HEK293 (cell line): Measurements from ENCODE around the gene PTPRN2.

Source experiments
- CTCF ChIA-PET: fragments of 350-600 bp; formaldehyde crosslinking; extraction: SDS; loops from one replicate; lab custom pipeline; 2021; ENCODE audit warnings: antibody characterized with exemption; lab: Yijun Ruan, JAX
- POLR2A ChIA-PET: fragments of 300-600 bp; formaldehyde crosslinking; extraction: SDS; loops from one replicate; lab custom pipeline; 2020; ENCODE audit warnings: antibody characterized with exemption, inconsistent platforms; lab: Yijun Ruan, JAX
- H3K27ac ChIP-seq: fragments of 200-500 bp; sonication (Bioruptor generic); 2 replicates; pipeline ENCODE4 v1.5.1; 2014; ENCODE audit warnings: low read depth, low read length, control low read depth, inconsistent platforms; ENCODE audit errors: extremely low read depth
- H3K36me3 ChIP-seq, 2 experiments: fragments of 200-500 bp in 1 of 2; sonication (Bioruptor generic) in 1 of 2; 1 replicate in 1 of 2; 2 replicates in 1 of 2; pipeline ENCODE4 v1.5.1; 2014 to 2017; ENCODE audit warnings: inconsistent platforms in 2 of 2, low read length in 2 of 2; ENCODE audit not compliant: control insufficient read depth in 2 of 2, insufficient read depth in 1 of 2
- H3K4me1 ChIP-seq: fragments of 200-500 bp; sonication (Bioruptor generic); 2 replicates; pipeline ENCODE4 v1.5.1; 2014; ENCODE audit warnings: mild to moderate bottlenecking, low read length, inconsistent platforms; ENCODE audit not compliant: control insufficient read depth, insufficient read depth
- H3K4me3 ChIP-seq: 2 replicates; pipeline ENCODE4 v1.5.1; 2011; ENCODE audit warnings: low read depth, mild to moderate bottlenecking, control low read depth, low read length, moderate library complexity
- H3K9me3 ChIP-seq: fragments of 200-500 bp; sonication (Bioruptor generic); 2 replicates; pipeline ENCODE4 v1.5.1; 2014; ENCODE audit warnings: low read depth, low read length, inconsistent platforms; ENCODE audit not compliant: control insufficient read depth, insufficient read depth
- AEBP2 ChIP-seq: fragments of 450-650 bp; formaldehyde crosslinking; IDR thresholded peaks from 2 replicates; pipeline ENCODE4 v1.5.1; 2016; ENCODE audit warnings: missing biosample characterization, missing genetic modification characterization, borderline replicate concordance
- BCL11A ChIP-seq: fragments of 450-650 bp; formaldehyde crosslinking; IDR thresholded peaks from 2 replicates; pipeline ENCODE4 v1.5.1; 2016; ENCODE audit warnings: low read depth, missing biosample characterization, missing genetic modification characterization
- BCL11B ChIP-seq: fragments of 450-650 bp; formaldehyde crosslinking; IDR thresholded peaks from 2 replicates; pipeline ENCODE4 v1.5.1; 2016; ENCODE audit warnings: low read depth, missing biosample characterization, missing genetic modification characterization
- FEZF1 ChIP-seq: fragments of 450-650 bp; formaldehyde crosslinking; IDR thresholded peaks from 2 replicates; pipeline ENCODE4 v1.5.1; 2016; ENCODE audit warnings: missing biosample characterization, missing genetic modification characterization
- HOXA7 ChIP-seq: sonication (generic); formaldehyde crosslinking; IDR thresholded peaks from 2 replicates; pipeline ENCODE4 v1.8.1; 2022; ENCODE audit warnings: missing genetic modification reagents, borderline replicate concordance
- HOXD13 ChIP-seq: sonication (generic); formaldehyde crosslinking; IDR thresholded peaks from 2 replicates; pipeline ENCODE4 v1.8.0; 2022; ENCODE audit warnings: missing genetic modification reagents, borderline replicate concordance
- OSR2 ChIP-seq: fragments of 450-650 bp; formaldehyde crosslinking; IDR thresholded peaks from 2 replicates; pipeline ENCODE4 v1.5.1; 2016; ENCODE audit warnings: missing biosample characterization, missing genetic modification characterization
- OVOL3 ChIP-seq: fragments of 450-650 bp; formaldehyde crosslinking; IDR thresholded peaks from 2 replicates; pipeline ENCODE4 v1.5.1; 2016; ENCODE audit warnings: missing biosample characterization, missing genetic modification characterization
- PRDM2 ChIP-seq: fragments of 450-650 bp; formaldehyde crosslinking; IDR thresholded peaks from 2 replicates; pipeline ENCODE4 v1.5.1; 2016; ENCODE audit warnings: missing biosample characterization, missing genetic modification characterization, borderline replicate concordance
- SALL2 ChIP-seq: fragments of 450-650 bp; formaldehyde crosslinking; IDR thresholded peaks from 2 replicates; pipeline ENCODE4 v1.5.0; 2017; ENCODE audit warnings: missing biosample characterization, mild to moderate bottlenecking, missing genetic modification characterization, borderline replicate concordance
- WT1 ChIP-seq: fragments of 450-650 bp; formaldehyde crosslinking; IDR thresholded peaks from 2 replicates; pipeline ENCODE4 v1.5.1; 2016; ENCODE audit warnings: missing biosample characterization, missing genetic modification characterization
- ZEB2 ChIP-seq: fragments of 450-650 bp; formaldehyde crosslinking; IDR thresholded peaks from 2 replicates; pipeline ENCODE4 v1.5.1; 2016; ENCODE audit warnings: missing biosample characterization, missing genetic modification characterization
- ZNF174 ChIP-seq: fragments of 450-650 bp; formaldehyde crosslinking; IDR thresholded peaks from 2 replicates; pipeline ENCODE4 v1.5.0; 2017; ENCODE audit warnings: missing biosample characterization, mild to moderate bottlenecking, missing genetic modification characterization
- ZNF19 ChIP-seq: fragments of 450-650 bp; formaldehyde crosslinking; IDR thresholded peaks from 2 replicates; pipeline ENCODE4; 2016; ENCODE audit warnings: missing biosample characterization, missing genetic modification characterization, low read depth
- ZNF398 ChIP-seq: fragments of 450-650 bp; formaldehyde crosslinking; IDR thresholded peaks from 2 replicates; pipeline ENCODE4 v1.5.1; 2017; ENCODE audit warnings: missing biosample characterization, missing genetic modification characterization
- ZNF423 ChIP-seq: fragments of 450-650 bp; formaldehyde crosslinking; IDR thresholded peaks from 2 replicates; pipeline ENCODE4 v1.5.1; 2016; ENCODE audit warnings: missing biosample characterization, missing genetic modification characterization
- ZNF449 ChIP-seq: fragments of 450-650 bp; formaldehyde crosslinking; IDR thresholded peaks from 2 replicates; pipeline ENCODE4 v1.5.1; 2017; ENCODE audit warnings: missing biosample characterization, mild to moderate bottlenecking, missing genetic modification characterization, moderate library complexity
- ZNF521 ChIP-seq: fragments of 450-650 bp; formaldehyde crosslinking; IDR thresholded peaks from 2 replicates; pipeline ENCODE4 v1.5.1; 2017; ENCODE audit warnings: missing biosample characterization, mild to moderate bottlenecking, missing genetic modification characterization
- ZNF600 ChIP-seq: fragments of 450-650 bp; formaldehyde crosslinking; IDR thresholded peaks from 2 replicates; pipeline ENCODE4 v1.5.1; 2016; ENCODE audit warnings: missing biosample characterization, missing genetic modification characterization
- ZNF621 ChIP-seq: fragments of 450-650 bp; formaldehyde crosslinking; IDR thresholded peaks from 2 replicates; pipeline ENCODE4 v1.5.1; 2017; ENCODE audit warnings: missing biosample characterization, missing genetic modification characterization
- ZNF623 ChIP-seq: fragments of 450-650 bp; formaldehyde crosslinking; IDR thresholded peaks from 2 replicates; pipeline ENCODE4 v1.5.1; 2016; ENCODE audit warnings: missing biosample characterization, missing genetic modification characterization

Gene PTPRN2

DNA sequence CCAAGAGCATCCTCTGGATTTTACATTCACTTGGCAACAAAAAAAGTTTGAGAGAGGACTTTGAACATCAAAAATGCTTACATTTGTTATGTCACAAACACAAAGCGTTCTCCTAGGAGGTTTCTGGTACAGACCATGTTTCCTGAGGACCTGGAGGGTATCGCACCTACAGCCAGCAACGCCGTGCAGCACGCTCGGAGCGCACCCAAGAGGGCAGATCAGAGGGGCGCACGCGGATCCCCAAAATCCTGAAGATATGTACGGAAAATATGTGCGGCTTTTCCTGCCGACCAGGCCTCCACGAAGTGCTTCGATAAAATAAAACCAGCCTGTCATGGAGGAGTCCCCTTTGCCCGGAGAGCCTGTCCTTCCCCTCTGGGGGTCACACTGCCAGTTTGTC, 796.0 kb downstream of the PTPRN2 start:
- no peak overlapping the region for H3K27ac ChIP-seq
- no peaks in the 10 kb centered on the region for H3K36me3 ChIP-seq
- CTCF ChIA-PET = interaction anchor here (0.6 kb wide), 1 partner anchor 805 kb away, joined by 4 read pairs; no protein-coding TSS in a partner anchor
- H3K4me3 ChIP-seq = no peak overlapping the region
- POLR2A ChIA-PET = no interaction called here
- no peak for TF ChIP-seq WT1 (tag by site-specific recombination)
- TF ChIP-seq ZNF521 (tag by site-specific recombination) = no peak
- TF ChIP-seq FEZF1 (tag by site-specific recombination) = no peak
- TF ChIP-seq SALL2 (tag by site-specific recombination) = no peak
- TF ChIP-seq ZNF600 (tag by site-specific recombination) = no peak
- no peak for TF ChIP-seq HOXD13
- no peak for TF ChIP-seq ZNF174 (tag by site-specific recombination)
- no peak for TF ChIP-seq ZNF398 (tag by site-specific recombination)
- TF ChIP-seq ZEB2 (tag by site-specific recombination) = no peak
- no peak for TF ChIP-seq ZNF423
- no peaks in the 10 kb centered on the region for H3K9me3 ChIP-seq
- no peaks in the 10 kb centered on the region for H3K4me1 ChIP-seq

DNA sequence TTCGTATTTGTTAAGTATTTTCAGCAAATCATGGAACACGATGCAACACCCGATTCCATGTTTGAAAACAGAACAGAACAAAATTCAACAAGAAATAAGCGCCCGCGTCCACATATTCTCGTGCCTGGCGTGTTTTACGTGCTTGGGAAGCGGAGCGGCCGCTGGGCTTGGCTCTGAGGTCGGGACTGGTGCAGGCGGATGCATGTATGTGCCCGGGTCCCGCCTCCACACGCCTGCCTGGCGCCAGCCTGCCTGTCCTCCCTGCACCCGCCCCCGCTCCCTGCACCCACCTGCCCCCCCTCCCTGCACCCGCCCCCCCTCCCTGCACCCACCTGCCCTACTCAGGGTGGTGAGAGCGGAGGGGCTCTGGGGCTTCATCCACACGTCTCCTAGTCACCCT, 796.4 kb downstream of the PTPRN2 start:
- Histone ChIP-seq H3K36me3 (no peaks in the 10 kb centered on the region), H3K4me1 (no peaks in the 10 kb centered on the region), H3K27ac (no peak overlapping the region), H3K4me3 (no peak overlapping the region), H3K9me3 (no peaks in the 10 kb centered on the region)
- ChIA-PET POLR2A (no interaction called here), CTCF (interaction anchor here (0.6 kb wide), 1 partner anchor 805 kb away, joined by 4 read pairs; no protein-coding TSS in a partner anchor)
- TF ChIP-seq ZNF449 = no peak
- TF ChIP-seq ZNF19 (tag by site-specific recombination) = no peak
- no peak for TF ChIP-seq HOXA7 (CRISPR knock-in tag)

GRCh38 chr7:157789942-157790341, 797.7 kb downstream of the PTPRN2 start:
- Histone ChIP-seq H3K9me3 (no peaks in the 10 kb centered on the region), H3K4me1 (no peaks in the 10 kb centered on the region), H3K36me3 (no peaks in the 10 kb centered on the region), H3K27ac (no peak overlapping the region), H3K4me3 (no peak overlapping the region)
- ChIA-PET CTCF (no interaction called here), POLR2A (no interaction called here)
- TF ChIP-seq PRDM2 (tag by site-specific recombination) (no peak), BCL11A (tag by site-specific recombination) (no peak), OSR2 (tag by site-specific recombination) (no peak), ZNF623 (tag by site-specific recombination) (no peak), AEBP2 (no peak), SALL2 (tag by site-specific recombination) (no peak), BCL11B (tag by site-specific recombination) (no peak), ZNF621 (tag by site-specific recombination) (no peak), OVOL3 (tag by site-specific recombination) (no peak)
